ENCODE results near the gene AKAP13.

GRCh38 chr15:85495544-85495943 is 115.1 kb downstream of the AKAP13 start:
- TF ChIP-seq CTCF (IDR thresholded peaks at IDR 0.05; ENCODE audit: low read depth, low read length) (no peak), POLR2A (IDR thresholded peaks at IDR 0.05; ENCODE audit: extremely low read depth, insufficient read length) (no peak)

All from NB4 (cell line).